NCI-H526 treated with DMSO at 0.1 percent for 48 hours (cell line): Measurements from ENCODE around the gene GTSE1.
"Not testable (repeated sequence)": the region's sequence is repeated elsewhere in the genome, so short reads cannot be mapped to it uniquely, and the experiment has no call there.

Experiments
- DNase-seq: peaks from one replicate; lab custom pipeline; 2025; lab: John Stamatoyannopoulos, UW

The GTSE1 gene

DNA sequence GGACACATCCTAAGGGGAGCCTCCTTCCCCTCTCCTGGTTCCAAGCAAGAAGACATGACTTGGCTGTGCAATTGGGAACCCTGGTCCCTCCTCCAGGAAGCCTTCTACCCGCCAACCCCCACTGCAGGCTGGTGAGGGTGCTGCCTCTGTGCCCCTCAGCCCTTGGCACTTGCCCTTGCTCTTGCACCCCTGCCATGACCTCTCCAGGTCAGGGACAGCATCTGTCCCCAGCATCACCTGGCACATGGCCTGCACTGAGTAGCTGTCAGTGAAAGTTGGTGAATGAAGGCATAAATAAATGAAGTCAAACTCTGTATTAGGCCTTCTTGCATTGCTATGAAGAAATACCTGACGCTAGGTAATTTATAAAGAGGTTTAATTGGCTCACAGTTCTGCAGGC is 1.9 kb upstream of the GTSE1 start:
- DNase-seq, result no peak

DNA sequence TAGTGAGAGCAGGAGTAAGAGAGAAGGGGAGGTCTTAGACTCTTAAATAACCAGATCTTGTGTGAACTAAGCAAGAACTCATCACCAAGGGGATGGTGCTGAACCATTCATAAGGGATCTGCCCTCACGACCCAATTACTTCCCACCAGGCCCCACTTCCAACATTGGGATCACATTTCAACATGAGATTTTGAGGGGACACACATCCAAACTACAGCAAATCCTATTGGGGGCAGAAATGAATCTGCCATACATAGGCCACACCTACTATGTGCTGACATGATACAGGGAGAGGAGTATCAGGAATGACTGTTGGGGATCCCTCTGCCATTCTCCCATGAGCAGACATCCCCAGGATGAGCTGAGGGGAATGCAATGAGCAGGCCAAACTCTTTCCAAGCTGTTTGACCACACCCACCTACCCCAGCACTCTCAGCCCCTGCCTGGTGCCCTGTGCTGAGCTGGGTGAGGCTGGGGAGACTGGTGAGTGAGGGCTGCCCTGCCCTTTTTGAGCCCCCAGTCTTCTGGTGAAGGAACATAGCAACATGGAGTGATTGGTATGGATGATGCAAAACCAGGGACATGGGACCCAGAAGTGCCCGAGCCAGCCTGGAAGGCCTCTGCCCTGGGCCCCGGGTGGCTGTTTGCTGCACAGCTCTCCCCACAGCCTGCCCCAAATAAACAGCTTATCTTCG is 1.2 kb upstream of the GTSE1 start:
- DNase-seq, result no peak

DNA sequence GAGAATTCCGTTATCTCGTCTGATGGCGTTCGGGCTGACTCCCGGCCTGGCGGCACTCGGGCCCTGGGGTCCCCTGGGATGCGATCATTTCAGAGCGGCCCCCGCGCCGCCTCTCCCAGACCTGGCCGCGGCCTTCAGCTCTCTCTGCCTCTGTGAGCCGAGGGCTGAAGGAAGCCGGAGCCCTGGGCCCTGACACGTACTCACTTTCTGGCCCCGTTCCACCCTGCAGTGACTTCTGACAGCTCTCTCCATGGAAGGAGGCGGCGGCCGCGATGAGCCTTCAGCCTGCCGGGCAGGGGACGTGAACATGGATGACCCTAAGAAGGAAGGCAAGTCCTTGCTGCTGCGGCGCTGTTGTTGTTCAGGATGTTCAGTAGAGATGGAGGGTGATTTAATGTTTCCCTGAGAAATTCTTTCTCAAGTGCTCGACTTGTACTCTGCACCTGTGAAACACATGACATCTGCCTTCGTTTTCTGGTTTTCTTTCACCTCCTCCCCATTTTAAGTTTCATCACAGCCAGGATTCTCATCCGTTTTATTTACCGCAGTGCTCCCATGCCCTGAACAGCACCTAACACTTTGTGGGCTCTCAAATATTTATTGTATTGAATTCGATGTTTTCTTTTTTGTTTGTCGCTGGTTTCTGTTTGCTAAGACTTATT is 612 bp downstream of the GTSE1 start:
- no peak for DNase-seq

DNA sequence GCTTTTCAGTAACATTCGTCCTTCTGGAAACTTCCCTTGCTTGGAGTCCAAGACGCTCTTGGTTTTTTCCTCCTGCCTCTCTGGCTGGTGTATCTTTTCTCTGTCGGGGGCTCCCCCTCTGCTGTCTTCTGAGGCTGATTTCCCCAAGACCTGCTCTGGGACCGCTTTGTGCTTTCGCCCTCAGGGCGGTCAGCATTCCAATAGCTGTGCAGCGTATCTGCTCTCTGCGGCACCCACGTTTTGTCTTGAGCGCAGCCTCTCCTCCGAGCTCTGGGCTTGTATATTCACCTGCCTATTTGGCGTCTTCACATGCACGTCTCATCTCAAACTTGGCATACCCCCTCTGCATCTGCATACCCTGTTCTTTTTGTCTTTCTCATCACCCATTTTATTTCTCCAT is 2.4 kb downstream of the GTSE1 start:
- no peak for DNase-seq

DNA sequence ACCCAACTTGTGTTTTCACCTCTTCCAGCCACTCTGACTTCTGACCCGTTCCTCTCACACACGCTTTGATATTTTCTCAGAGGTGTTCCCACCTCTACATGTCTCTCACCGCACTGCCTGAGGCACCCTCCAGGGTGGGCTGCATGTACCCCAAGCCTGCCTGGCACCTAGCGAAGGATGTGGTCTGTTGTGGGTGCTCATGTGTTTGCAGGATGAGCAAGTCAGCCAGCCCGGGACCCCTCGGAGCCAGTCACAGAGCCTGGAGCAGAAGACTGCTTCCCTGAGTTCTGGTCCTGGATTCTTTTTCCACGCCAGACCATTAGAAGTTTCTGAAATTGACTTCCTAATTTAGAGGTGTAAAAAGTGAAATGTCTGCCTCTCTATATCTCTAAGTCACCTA is 3.8 kb downstream of the GTSE1 start:
- no peak for DNase-seq

DNA sequence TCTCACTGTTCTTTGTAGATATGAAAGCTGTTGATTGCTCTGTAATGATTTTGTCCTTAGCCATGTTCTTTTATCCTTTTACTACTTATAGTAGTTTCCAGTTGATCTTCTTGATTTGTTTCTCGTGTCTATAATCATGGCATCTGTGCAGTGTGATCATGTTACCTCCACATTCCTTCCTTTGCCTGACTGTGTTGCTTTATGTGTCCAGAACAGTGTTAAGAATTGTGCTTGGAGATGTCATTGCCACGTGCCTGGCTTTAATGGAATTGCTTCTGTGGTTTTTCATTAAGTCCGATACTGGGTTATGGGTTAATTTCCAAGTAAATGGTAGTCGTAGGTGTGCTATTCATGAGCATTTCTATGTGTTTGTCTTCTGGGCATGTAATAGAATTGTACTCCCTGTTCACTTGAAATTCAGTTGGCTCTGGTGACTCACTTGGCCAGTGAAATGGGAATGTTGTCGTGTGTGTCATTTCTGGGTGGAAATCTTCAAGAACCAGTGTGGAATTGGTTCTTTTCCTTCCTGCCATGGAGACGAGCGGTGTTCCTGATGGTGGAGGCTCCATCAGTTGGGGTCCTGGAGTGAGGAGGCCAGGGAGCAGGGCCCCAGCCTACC is 6.8 kb downstream of the GTSE1 start:
- no peak for DNase-seq

DNA sequence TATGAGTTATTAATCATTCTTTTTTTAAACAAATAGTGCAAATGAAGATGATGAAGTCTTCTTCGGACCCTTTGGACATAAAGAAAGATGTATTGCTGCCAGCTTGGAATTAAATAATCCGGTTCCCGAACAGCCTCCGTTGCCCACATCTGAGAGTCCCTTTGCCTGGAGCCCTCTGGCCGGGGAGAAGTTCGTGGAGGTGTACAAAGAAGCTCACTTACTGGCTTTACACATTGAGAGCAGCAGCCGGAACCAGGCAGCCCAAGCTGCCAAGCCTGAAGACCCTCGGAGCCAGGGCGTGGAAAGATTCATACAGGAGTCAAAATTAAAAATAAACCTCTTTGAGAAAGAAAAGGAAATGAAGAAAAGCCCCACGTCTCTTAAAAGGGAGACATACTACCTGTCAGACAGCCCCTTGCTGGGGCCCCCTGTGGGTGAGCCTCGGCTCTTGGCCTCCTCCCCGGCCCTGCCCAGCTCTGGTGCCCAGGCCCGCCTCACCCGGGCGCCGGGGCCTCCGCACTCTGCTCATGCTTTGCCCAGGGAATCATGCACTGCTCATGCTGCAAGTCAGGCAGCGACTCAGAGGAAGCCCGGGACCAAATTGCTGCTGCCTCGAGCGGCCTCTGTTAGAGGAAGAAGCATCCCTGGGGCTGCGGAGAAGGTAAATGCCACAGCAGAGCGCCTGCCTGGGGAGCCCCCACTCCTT is 11.8 kb downstream of the GTSE1 start:
- no peak for DNase-seq

DNA sequence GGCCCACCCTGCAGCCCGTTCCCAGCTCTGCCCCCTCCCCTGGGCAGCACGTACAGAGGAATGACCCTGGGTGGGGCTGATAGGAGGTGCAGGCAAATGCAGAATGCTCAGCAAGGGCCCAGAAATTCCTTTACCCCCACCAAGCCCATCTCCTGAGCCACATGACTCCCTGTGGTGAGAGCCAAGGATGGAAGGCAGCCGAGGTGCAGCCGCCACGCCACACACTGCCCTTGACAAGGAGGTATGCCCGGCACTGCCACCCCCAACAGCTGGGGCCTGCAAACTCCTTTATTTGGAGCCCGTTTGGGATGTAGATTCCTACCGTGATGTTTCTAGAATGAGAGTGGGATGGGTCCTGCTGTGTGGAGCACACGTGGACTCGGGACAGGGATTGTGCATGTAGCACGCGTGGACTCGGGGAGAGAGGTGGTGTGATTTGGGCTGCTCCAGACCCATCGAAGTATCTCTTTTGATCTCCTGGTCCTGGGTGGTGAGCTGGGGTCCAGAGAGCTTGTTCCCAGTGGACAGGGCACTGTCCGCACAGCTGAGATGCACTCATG is 12.9 kb downstream of the GTSE1 start:
- no peak for DNase-seq

DNA sequence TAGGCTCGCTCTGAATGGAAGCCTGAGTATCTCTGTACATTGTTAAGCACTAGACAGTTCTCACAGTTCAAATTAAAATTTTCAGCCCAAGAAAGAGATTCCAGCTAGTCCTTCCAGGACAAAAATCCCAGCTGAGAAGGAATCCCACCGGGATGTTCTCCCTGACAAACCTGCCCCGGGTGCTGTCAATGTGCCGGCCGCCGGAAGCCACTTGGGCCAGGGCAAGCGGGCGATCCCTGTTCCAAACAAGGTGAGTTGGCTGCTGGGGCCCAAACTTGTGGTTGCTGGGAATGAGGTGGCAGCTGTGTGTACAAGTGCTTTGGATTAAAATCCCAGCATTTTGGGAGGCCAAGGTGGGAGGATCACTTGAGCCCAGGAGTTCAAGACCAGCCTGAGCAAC is 15.4 kb downstream of the GTSE1 start:
- no peak for DNase-seq

DNA sequence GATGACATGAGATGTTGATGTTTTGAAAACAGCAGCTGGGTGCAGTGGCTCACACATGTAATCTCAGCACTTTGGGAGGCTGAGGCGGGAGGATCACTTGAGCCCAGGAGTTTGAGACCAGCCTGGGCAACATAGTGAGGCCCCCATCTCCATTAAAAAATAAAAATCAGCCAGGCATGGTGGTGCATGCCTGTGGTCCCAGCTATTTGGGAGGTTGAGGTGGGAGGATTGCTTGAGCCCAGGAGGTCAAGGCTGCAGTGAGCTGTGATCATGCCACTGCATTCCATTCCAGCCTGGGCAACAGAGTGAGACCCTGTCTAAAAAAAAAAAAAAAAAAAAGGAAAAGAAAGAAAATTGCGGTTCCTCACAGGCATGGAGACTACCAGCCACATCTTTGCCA is 16.2 kb downstream of the GTSE1 start:
- not testable (repeated sequence) for DNase-seq

DNA sequence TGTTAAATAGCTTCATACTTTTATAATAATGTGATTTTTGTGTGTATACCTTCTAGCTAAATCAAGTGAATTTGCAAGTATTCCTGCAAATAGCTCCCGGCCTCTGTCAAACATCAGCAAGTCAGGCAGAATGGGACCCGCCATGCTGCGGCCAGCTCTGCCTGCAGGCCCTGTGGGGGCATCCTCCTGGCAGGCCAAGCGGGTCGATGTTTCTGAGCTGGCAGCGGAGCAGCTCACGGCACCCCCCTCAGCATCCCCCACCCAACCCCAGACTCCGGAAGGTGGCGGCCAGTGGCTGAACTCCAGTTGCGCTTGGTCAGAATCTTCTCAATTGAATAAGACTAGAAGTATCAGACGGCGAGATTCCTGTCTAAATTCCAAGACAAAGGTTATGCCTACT is 19.3 kb downstream of the GTSE1 start:
- DNase-seq, result no peak

DNA sequence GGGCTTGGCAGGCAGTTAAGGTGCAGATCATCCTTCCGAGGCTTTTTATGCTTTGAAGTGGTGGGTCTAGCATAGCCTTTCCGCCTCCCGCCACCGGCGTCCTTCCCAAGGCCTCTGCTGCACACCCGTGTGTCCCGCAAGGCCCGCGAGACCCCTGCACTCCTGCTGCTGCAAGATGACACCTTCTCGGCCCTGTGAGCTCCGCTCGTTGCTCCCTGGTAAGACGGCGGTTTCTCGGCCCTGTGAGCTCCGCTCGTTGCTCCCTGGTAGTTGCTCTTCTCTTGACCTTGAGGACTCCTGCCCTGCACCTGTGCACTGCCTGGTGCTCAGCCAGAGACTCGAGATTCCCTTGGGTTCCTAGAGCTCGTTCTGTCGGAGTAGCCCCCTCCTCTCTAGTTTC is 21.0 kb downstream of the GTSE1 start:
- DNase-seq, result no peak

DNA sequence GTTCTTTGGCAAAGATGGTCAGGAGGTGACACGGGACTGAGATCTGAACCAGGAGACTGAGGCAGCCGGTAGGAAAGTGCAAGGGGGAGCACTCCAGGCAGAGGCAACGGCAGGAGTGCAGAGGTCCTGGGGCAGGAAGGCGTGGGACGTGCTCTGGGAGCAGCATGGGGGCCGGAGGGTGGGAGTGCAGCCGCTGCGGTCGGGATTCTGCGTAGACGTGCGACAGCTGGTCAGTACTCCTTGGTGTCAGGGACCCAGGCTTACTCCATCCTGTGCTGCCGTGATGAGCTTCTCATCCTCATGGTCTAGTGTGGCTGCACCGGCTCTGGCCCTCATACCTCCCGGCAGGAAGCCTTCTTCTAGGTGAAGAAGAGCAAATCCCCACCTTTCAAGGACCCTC is 21.9 kb downstream of the GTSE1 start:
- no peak for DNase-seq

DNA sequence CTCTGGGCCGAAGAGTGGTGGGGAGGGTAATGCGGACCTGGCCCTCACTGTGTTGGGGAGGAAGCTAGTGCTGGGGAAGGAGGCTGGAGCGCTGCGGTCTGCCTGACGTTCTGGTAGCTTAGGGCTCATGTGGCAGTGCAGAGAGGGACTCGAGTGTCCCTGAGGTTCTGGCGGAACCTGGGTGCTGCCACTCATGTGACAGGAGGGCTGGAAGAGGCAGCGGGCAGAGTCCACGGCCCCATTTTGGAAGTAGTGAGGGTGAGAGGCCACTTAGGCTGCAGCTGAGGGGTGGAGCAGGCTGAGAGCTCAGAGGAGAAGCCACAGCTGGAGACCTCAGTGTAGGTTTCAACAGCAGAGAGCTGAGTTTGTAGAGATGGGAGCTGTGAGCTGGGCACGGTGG is 22.6 kb downstream of the GTSE1 start:
- no peak for DNase-seq

DNA sequence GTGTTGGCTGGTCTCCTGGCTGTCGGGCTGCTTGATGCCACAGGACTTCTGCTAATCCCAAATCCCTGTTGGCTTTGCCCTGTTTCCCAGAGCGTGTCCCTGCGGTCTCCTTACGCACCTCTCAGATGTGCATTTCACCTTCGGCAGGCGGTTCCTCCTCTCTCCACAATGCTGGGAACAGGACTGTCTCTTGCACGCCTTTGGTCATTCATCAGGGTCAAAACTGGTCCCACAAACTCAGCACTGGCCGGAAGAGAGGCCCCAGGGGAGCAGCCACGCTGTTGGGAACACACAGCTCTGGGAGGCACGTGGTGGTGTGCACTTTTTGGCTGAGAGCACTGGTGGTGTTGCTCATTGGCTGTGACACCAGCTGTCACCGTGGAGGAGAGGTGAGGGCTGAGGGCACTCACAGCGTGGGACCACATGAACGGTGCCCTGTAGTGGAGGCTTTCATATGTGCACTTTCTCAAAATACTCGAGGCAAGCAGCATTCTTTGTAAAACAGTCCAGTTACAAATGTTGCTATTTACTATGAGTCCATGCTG is 23.6 kb downstream of the GTSE1 start:
- no peak for DNase-seq

DNA sequence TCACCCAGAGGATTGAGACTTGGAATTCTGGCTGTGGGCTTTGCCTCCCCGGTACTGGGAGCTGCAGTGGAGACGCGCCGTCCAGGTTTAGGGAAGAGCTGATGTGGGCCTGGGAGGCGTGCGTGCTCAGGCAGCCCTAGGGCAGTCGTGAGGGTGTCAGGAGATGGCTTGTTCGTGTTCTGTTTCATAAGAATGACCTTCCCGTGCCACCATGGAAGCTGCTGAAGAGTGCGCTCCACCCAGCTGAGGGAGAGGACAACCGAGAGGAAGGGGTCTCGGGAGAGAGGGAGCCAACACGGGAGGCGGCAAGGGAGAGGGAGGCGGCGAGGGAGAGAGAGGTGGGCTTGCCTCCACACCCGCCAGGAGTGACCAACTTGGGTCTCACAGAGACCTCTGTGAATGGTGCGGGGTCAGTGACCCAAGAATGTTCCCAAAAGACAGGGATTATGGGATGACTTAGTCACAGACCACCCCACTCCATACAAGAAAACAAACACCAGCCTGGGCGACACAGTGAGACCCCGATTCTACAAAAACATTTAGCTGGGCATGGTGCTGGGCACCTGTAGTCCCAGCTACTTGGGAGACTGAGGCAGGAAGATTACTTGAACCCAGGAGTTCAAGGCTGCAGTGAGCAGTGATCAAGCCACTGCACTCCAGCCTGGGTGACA is 24.2 kb downstream of the GTSE1 start:
- DNase-seq, result no peak

DNA sequence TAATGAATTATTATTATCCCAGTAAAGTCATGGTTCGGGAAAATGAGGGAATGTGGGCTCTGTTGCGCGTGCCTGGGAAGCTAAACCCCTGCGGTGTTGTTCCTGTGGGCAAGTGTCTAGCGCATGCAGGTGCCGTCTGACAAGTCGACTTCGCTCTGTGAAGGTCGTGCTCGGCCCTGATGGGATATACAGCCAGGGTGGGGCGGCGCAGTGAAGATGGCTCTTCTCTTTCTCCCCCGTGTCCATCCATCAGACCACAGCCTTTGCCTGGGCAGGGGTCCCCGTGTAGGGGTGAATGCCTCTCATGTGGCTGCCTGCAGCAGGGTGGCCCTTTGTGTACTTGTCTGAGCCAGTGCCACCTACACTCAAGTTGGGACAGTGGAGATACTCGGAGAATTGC is 26.0 kb downstream of the GTSE1 start:
- no peak for DNase-seq

DNA sequence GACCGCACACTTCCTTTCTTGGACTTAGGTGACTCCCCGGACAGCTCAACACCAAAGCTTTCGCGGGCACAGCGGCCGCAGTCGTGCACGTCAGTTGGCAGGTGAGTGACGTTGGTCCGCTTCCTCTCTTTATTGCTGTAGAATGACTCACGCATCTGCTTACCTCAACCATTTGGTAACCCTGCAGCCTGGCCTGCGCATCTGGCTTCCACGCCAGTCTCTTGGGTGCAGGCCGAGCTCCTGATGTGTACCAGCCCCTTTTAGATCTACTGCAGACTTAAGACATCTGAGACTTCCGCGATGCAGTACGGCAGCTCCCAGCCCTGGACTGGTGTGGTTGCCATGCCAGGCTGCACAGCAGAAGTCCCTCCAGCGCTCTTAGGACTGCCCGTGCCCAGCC is 26.5 kb downstream of the GTSE1 start:
- no peak for DNase-seq

DNA sequence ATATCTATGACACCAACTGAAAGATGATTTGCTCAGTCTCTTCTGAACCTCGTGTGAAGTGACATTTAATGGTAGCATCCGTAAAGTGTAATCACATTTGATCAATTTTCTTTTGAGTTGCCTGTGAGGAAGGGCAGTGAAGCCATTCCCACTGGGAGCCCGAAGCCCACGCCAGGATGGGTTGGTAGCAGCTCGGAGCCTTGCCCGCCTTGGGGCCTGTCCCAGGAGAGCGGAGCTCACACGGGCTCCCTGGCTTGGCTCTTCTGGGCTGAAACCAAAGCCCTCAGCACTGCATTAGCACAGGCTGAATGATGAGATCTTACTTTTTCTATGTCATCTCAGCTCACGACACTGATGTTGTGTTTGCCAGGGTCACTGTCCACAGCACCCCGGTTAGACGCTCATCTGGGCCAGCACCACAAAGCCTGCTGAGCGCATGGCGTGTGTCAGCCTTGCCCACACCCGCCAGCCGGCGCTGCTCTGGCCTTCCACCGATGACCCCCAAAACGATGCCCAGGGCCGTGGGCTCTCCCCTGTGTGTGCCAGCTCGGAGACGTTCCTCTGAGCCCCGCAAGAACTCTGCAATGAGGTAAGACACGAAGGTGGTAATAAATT is 29.5 kb downstream of the GTSE1 start:
- DNase-seq, result no peak

DNA sequence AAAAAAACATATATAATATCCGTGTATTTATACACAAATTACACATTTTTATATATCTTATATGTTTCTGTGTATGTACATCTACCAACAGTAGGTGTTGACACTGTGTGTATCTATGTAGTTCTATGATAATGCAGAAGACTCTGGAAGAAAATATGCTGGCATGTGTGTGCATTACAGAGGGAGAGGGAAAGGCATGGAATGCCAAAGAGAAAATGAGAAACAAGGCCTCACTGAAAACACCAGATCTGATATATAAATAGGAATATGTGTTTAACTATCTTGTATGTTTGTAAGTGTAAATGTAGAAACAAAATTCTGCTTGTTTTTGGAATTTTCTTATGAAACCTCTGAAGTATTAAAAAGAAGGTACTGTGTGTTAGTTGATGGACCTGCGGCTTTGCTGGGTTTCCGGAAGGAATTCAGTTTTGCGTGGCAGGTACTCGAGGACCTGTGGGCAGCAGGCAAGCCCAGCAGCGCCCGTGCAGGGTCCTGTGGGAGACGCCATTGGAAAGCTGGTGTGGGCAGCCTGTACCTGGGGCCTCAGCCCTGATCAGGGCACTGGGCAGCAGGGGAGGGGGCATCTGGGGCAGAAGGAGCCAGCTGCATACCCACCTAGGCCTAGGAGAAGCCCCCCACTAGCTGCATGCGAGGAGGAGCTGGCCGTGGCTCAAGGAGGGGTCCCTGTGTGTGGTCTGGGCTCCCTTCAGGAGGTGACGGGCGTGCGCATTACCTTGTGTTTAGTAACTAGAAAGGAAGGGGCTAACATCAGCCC is 31.2 kb downstream of the GTSE1 start:
- no peak for DNase-seq

DNA sequence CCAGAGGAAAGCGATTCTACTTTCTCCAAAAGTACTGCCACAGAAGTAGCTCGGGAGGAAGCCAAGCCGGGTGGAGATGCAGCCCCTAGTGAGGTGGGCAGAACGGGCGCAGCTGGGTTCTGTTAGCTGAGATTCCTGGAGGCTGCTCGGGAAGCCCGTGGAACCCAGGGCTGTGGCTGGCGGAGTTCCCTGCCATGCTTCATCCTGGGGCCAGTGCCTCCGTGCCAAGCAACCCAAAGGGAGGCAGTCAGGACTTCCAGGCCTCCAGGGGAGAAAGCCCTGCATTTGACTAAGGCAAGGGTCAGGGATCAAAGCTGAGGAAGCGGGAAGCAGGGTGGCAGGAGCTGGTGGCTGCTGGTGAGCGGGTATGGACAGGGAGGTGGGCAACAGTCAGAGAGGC is 32.1 kb downstream of the GTSE1 start:
- DNase-seq, result no peak
